Endothelial cell of umbilical vein (primary cell): Measurements from ENCODE around the gene SIM2. TPM values are rescaled to one million over a fixed set of nuclear protein-coding genes. Genes with fewer than 3 reads are reported as not detected.

Experiments
- BruUV-seq: library from RNA; stranded (reverse); fragments of 400-500 nt; replicated peaks from 2 replicates; lab custom pipeline; 2021; lab: Mats Ljungman, UMichigan
- CTCF ChIA-PET: fragments of 300-600, 350-600 bp; sonication (Branson Sonifier 250); formaldehyde crosslinking; loops from one replicate; lab custom pipeline; 2021; ENCODE audit warnings: antibody characterized with exemption, inconsistent platforms; lab: Charles Lee
- POLR2A ChIA-PET: fragments of 300-600, 350-600 bp; sonication (Branson Sonifier 250); formaldehyde crosslinking; loops from one replicate; lab custom pipeline; 2021; ENCODE audit warnings: antibody characterized with exemption, inconsistent platforms; lab: Charles Lee
- DNase-seq: peaks from one replicate; pipeline ENCODE4 v3.0.0-alpha.2; 2011; ENCODE audit warnings: low read depth, low spot score
- FAIRE-seq: peaks from 2 replicates; lab custom pipeline; 2011; peaks lifted over from hg19 to GRCh38; lab: Jason Lieb, UNC
- H2AFZ ChIP-seq: 2 replicates; pipeline ENCODE4 v1.6.0; 2012; ENCODE audit warnings: low read depth, low read length, control low read depth, inconsistent platforms
- H3K27ac ChIP-seq: 2 replicates; pipeline ENCODE4 v1.5.1; 2011; ENCODE audit warnings: low read depth, mild to moderate bottlenecking, control low read depth, low read length, moderate library complexity; ENCODE audit not compliant: insufficient read depth
- H3K27me3 ChIP-seq, 2 experiments: 2 replicates each; pipeline versions ENCODE4 v1.6.0 to v1.6.1; 2011; ENCODE audit warnings: low read length in 2 of 2, mixed read lengths in 1 of 2; ENCODE audit not compliant: control insufficient read depth in 2 of 2, insufficient read depth in 2 of 2
- H3K36me3 ChIP-seq, 2 experiments: 2 replicates in 1 of 2; 3 replicates in 1 of 2; pipeline ENCODE4 v1.5.1; 2011; ENCODE audit warnings: low read length in 2 of 2, mild to moderate bottlenecking in 1 of 2, moderate library complexity in 1 of 2; ENCODE audit not compliant: control insufficient read depth in 2 of 2, insufficient read depth in 2 of 2; ENCODE audit errors: extremely low read depth in 1 of 2
- H3K4me1 ChIP-seq: 3 replicates; pipeline ENCODE4 v1.5.1; 2011; ENCODE audit warnings: mild to moderate bottlenecking, low read length; ENCODE audit not compliant: control insufficient read depth, insufficient read depth; ENCODE audit errors: extremely low read depth
- H3K4me2 ChIP-seq: 2 replicates; pipeline ENCODE4 v1.6.1; 2011; ENCODE audit warnings: low read length, control low read depth, mixed read lengths; ENCODE audit not compliant: insufficient read depth
- H3K4me3 ChIP-seq, 3 experiments: fragments of 200-600 bp in 1 of 3; sonication (generic), shearing (Covaris generic) in 1 of 3; replicated peaks in 1 of 3; 2 replicates each; pipeline ENCODE4 v1.5.1; 2011 to 2016; ENCODE audit warnings: control low read depth in 3 of 3, low read length in 3 of 3, mild to moderate bottlenecking in 2 of 3, inconsistent platforms in 1 of 3, low read depth in 1 of 3, moderate library complexity in 1 of 3; ENCODE audit not compliant: insufficient read depth in 1 of 3
- H3K79me2 ChIP-seq: 2 replicates; pipeline ENCODE4 v1.6.0; 2012; ENCODE audit warnings: low read length, inconsistent platforms; ENCODE audit not compliant: control insufficient read depth, insufficient read depth
- H3K9ac ChIP-seq: replicated peaks from 2 replicates; pipeline ENCODE3; 2011; ENCODE audit warnings: low read length, control low read depth; ENCODE audit not compliant: insufficient read depth; ENCODE audit errors: extremely low read depth
- H3K9me1 ChIP-seq: replicated peaks from 3 replicates; pipeline ENCODE4 v1.6.0; 2011; ENCODE audit warnings: mild to moderate bottlenecking, low read length; ENCODE audit not compliant: control insufficient read depth, insufficient read depth; ENCODE audit errors: extremely low read depth
- H3K9me3 ChIP-seq: replicated peaks from 2 replicates; pipeline ENCODE4 v1.5.1; 2012; ENCODE audit warnings: low read length, inconsistent platforms; ENCODE audit not compliant: control insufficient read depth, insufficient read depth
- H4K20me1 ChIP-seq: replicated peaks from 2 replicates; pipeline ENCODE3; 2011; ENCODE audit warnings: mild to moderate bottlenecking, low read length; ENCODE audit not compliant: control insufficient read depth, insufficient read depth; ENCODE audit errors: extremely low read depth
- CTCF ChIP-seq, 2 donors: IDR thresholded peaks; 1 replicate in 1 of 2; 2 replicates in 1 of 2; pipeline ENCODE4 v1.5.1; 2011; ENCODE audit warnings: low read length in 2 of 2, mild to moderate bottlenecking in 2 of 2, moderate library complexity in 2 of 2, control low read depth in 1 of 2, inconsistent platforms in 1 of 2, low read depth in 1 of 2; ENCODE audit not compliant: insufficient read depth in 1 of 2; ENCODE audit errors: extremely low read depth in 1 of 2
- EZH2 ChIP-seq: IDR thresholded peaks from 2 replicates; pipeline ENCODE4 v1.6.1; 2012; ENCODE audit warnings: borderline replicate concordance, low read depth, mild to moderate bottlenecking, moderate library complexity, low read length, inconsistent platforms; ENCODE audit not compliant: severe bottlenecking
- FOS ChIP-seq: IDR thresholded peaks from 2 replicates; pipeline ENCODE4 v1.6.1; 2011; ENCODE audit warnings: mild to moderate bottlenecking, low read length, moderate library complexity, borderline replicate concordance; ENCODE audit not compliant: insufficient read depth
- GATA2 ChIP-seq: IDR thresholded peaks from 2 replicates; pipeline ENCODE4 v1.7.0; 2011; ENCODE audit warnings: low read depth, mild to moderate bottlenecking, moderate library complexity, mixed read lengths, low read length; ENCODE audit not compliant: insufficient read length, insufficient read depth
- MYC ChIP-seq: IDR thresholded peaks from one replicate; pipeline ENCODE4 v1.6.1; 2011; ENCODE audit warnings: mild to moderate bottlenecking, low read depth, low read length
- dilution Hi-C: fragments of 300-500 bp; cut with MboI; formaldehyde crosslinking; loops from one replicate; pipeline ENCODE4 v1.15.0; 2019; ENCODE audit warnings: low sequenced_read_pairs; ENCODE audit not compliant: extremely low pct_ligation_motif_present
- intact Hi-C: fragments of 100-400 bp; cut with micrococcal nuclease; formaldehyde crosslinking; loops from one replicate; pipeline ENCODE4 v1.10.0; 2022
- polyA plus RNA-seq, 4 experiments: library from polyadenylated mRNA; depleted of rRNA in 3 of 4; stranded (reverse) in 3 of 4; unstranded in 1 of 4; fragments of >200 nt; gene quantifications; 2 replicates each; pipeline versions ENCODE4 v1.2.1 to v1.2.3, GENCODE V29; 2011 to 2012; ENCODE audit warnings: missing spikeins in 1 of 4
- total RNA-seq: library from RNA; stranded (reverse); gene quantifications from 2 replicates; pipeline ENCODE4 v1.2.3, GENCODE V29; 2021

The SIM2 gene
- total and polyA plus RNA-seq, 2 donors (not counting 3 experiments of a cell fraction or from before 2014, with no cell fraction given) = not detected

DNA sequence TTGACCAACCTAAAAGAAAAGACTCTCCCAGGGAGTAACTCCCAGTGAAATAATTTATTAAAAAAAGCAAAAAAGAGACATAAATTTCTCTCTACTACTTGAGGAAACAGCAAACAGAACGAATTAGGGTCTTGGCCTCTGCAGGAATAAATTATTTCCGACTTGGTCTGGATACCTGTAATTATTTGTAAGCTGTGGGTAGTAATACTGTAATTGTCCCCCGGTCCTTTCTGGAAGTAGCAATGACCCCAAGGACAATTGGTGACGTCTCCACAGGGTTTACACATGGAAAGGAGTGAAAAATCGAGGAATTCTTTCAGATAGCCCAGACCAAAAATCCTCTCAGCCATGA, 3.7 kb upstream of the SIM2 start:
- Histone ChIP-seq H3K27ac (no peak overlapping the region), H3K9me3 (no peaks in the 10 kb centered on the region), H3K9ac (no peak overlapping the region), H3K27me3 (peaks cover 83 to 98% of the 10 kb centered on the region in 2 experiments), H3K4me2 (no peak overlapping the region), H4K20me1 (no peaks in the 10 kb centered on the region), H3K4me1 (peaks cover 19% of the 10 kb centered on the region), H3K36me3 (no peaks in the 10 kb centered on the region), H3K9me1 (no peaks in the 10 kb centered on the region), H3K79me2 (no peaks in the 10 kb centered on the region), H2AFZ (no peak overlapping the region), H3K4me3 (no peak overlapping the region)
- BruUV-seq = no TSS peak
- dilution Hi-C loops (no loop called here), intact Hi-C loops (loop anchor here (2.0 to 5.0 kb wide), 3 partner anchors 16 to 232 kb away; no protein-coding TSS in a partner anchor)
- ChIA-PET CTCF (no interaction called here), POLR2A (no interaction called here)
- FAIRE-seq = no peak
- no peak for TF ChIP-seq GATA2
- TF ChIP-seq MYC = no peak
- no peak for TF ChIP-seq EZH2
- no peak for TF ChIP-seq CTCF (IDR thresholded peaks at IDR 0.05; ENCODE audit: extremely low read depth in 1 of 2, insufficient read depth in 1 of 2, low read depth in 1 of 2, low read length in 2 of 2)
- no peak for TF ChIP-seq FOS
- no peak for DNase-seq

DNA sequence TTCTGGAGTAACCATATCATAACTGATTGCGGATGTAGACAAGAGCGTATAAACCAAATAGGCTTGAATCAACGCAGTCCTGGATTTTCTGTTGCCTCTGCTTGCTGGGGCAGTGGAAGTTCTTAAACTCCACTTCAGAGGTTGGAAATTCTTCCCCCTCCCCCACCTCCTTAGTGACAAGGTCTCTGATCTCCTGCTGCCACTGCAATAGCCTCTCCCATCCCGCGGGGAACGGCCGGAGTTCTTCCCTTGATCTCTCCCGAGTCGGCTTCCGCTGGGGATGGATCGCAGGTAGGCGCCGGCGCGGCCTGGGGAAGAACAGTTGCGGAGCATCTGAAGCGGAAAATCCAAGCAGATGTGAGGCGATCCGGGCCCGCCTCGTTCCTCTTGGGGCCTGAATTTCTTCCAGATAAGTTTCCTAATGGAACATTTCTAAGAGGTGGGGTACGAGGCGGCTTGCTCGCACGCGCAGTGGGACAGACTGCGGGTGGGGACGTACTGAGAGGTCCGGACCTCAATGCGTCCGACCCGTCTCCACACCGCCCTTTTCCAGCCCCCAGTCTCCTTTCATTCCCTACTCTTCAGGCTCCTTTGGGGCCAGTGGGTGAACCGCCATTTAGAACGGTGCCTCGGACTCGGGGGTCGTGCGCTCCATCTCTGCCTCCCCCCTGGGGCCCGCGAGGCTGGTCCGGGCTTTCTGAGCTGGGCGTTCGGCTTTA, 3.1 kb upstream of the SIM2 start:
- Histone ChIP-seq H3K27ac (no peak overlapping the region), H3K4me2 (no peak overlapping the region), H3K36me3 (no peaks in the 10 kb centered on the region), H3K4me3 (no peak overlapping the region), H3K9me3 (no peaks in the 10 kb centered on the region), H2AFZ (no peak overlapping the region), H3K4me1 (peaks cover 22% of the 10 kb centered on the region), H4K20me1 (no peaks in the 10 kb centered on the region), H3K27me3 (peaks cover 87 to 98% of the 10 kb centered on the region in 2 experiments), H3K9me1 (no peaks in the 10 kb centered on the region), H3K9ac (no peak overlapping the region), H3K79me2 (no peaks in the 10 kb centered on the region)
- ChIA-PET POLR2A (no interaction called here), CTCF (no interaction called here)
- FAIRE-seq (no peak), DNase-seq (no peak)
- intact Hi-C loops (loop anchor here (2.0 to 5.0 kb wide), 3 partner anchors 15 to 231 kb away; no protein-coding TSS in a partner anchor), dilution Hi-C loops (no loop called here)
- BruUV-seq = no TSS peak
- TF ChIP-seq EZH2 = peak; percentile 61
- no peak for TF ChIP-seq FOS
- TF ChIP-seq MYC = no peak
